ENCODE data around the gene NPC1L1.
"Not testable (repeated sequence)": the region's sequence is repeated elsewhere in the genome, so short reads cannot be mapped to it uniquely, and the experiment has no call there.

The NPC1L1 gene

GRCh38 chr7:44564606-44565005 is 23.5 kb upstream of the NPC1L1 start:
- DNase-seq: no peak

GRCh38 chr7:44563171-44563679 is 22.1 kb upstream of the NPC1L1 start:
- DNase-seq: no peak

- DNase-seq: not testable (repeated sequence)
Observed at GRCh38 chr7:44562622-44562962, 21.5 kb upstream of the NPC1L1 start.

GRCh38 chr7:44561962-44562621 is 21.0 kb upstream of the NPC1L1 start:
- DNase-seq: no peak

- DNase-seq: no peak
Observed at GRCh38 chr7:44561481-44561880, 20.4 kb upstream of the NPC1L1 start.

- no peak for DNase-seq
Observed at GRCh38 chr7:44559485-44559884, 18.4 kb upstream of the NPC1L1 start.

- no peak for DNase-seq
Observed at GRCh38 chr7:44557485-44557884, 16.4 kb upstream of the NPC1L1 start.

- no peak for DNase-seq
Observed at GRCh38 chr7:44555350-44555749, 14.2 kb upstream of the NPC1L1 start.

- not testable (repeated sequence) for DNase-seq
Observed at GRCh38 chr7:44552473-44553005, 11.4 kb upstream of the NPC1L1 start.

- DNase-seq: no peak
Observed at GRCh38 chr7:44549457-44549856, 8.3 kb upstream of the NPC1L1 start.

GRCh38 chr7:44548893-44549292 is 7.8 kb upstream of the NPC1L1 start:
- no peak for DNase-seq

GRCh38 chr7:44547536-44548231 is 6.6 kb upstream of the NPC1L1 start:
- DNase-seq: no peak

- no peak for DNase-seq
Observed at GRCh38 chr7:44541876-44542610, 913 bp upstream of the NPC1L1 start.

GRCh38 chr7:44540592-44541027 is 520 bp downstream of the NPC1L1 start:
- DNase-seq: no peak

GRCh38 chr7:44539669-44540506 is 1.2 kb downstream of the NPC1L1 start:
- no peak for DNase-seq

GRCh38 chr7:44538798-44539668 is 2.1 kb downstream of the NPC1L1 start:
- no peak for DNase-seq

- DNase-seq: no peak
Observed at GRCh38 chr7:44538093-44538797, 2.9 kb downstream of the NPC1L1 start.

GRCh38 chr7:44537442-44537841 is 3.7 kb downstream of the NPC1L1 start:
- no peak for DNase-seq

GRCh38 chr7:44536090-44536489 is 5.0 kb downstream of the NPC1L1 start:
- no peak for DNase-seq

- DNase-seq: no peak
Observed at GRCh38 chr7:44535348-44536064, 5.6 kb downstream of the NPC1L1 start.

Data from NCI-H1930 (cell line).